Lower leg skin (tissue), 3 donors: ENCODE measurements around the gene USP35.

ENCODE experiments used
- CTCF ChIP-seq, 3 donors: fragments of 450-650 bp; IDR thresholded peaks; one replicate each; pipeline ENCODE4 v1.5.1; 2016; ENCODE audit warnings: antibody characterized with exemption in 3 of 3, mild to moderate bottlenecking in 3 of 3, moderate library complexity in 2 of 3
- POLR2A ChIP-seq, 2 donors: fragments of 450-650 bp; IDR thresholded peaks; one replicate each; pipeline ENCODE4 v1.6.1; 2016 to 2017; ENCODE audit warnings: antibody characterized with exemption in 2 of 2, mild to moderate bottlenecking in 1 of 2, moderate library complexity in 1 of 2

GRCh38 chr11:78187366-78188285 lies 1.1 kb upstream of the USP35 start:
- TF ChIP-seq CTCF (IDR thresholded peaks at IDR 0.05) (no peak), POLR2A (IDR thresholded peaks at IDR 0.05) (no peak)
